Mesothelial cell of epicardium (in vitro differentiated cells): ENCODE measurements around the gene CARD6. TPM values are rescaled to one million over a fixed set of nuclear protein-coding genes. Genes with fewer than 3 reads are reported as not detected.

Experiments used
- DNase-seq, 2 experiments: peaks; one replicate each; pipeline ENCODE4 v3.0.0; 2021; ENCODE audit warnings: low spot score in 2 of 2; ENCODE audit not compliant: unreplicated experiment in 2 of 2
- H3K27ac Mint-ChIP-seq: 2 replicates; pipeline ENCODE4 v1.8.0; 2021; ENCODE audit warnings: mixed read lengths
- H3K27me3 Mint-ChIP-seq: 2 replicates; pipeline ENCODE4 v1.8.0; 2021; ENCODE audit warnings: low read depth, mixed read lengths
- H3K36me3 Mint-ChIP-seq: 2 replicates; pipeline ENCODE4 v1.8.0; 2021; ENCODE audit warnings: mixed read lengths
- H3K4me1 Mint-ChIP-seq: 2 replicates; pipeline ENCODE4 v1.8.0; 2021; ENCODE audit warnings: mixed read lengths
- H3K4me3 Mint-ChIP-seq: 2 replicates; pipeline ENCODE4 v1.8.0; 2021; ENCODE audit warnings: mild to moderate bottlenecking, moderate library complexity, mixed read lengths
- H3K9me3 Mint-ChIP-seq: 2 replicates; pipeline ENCODE4 v1.8.0; 2021; ENCODE audit warnings: mixed read lengths
- CTCF ChIP-seq: fragments of 200-600 bp; sonication (generic); IDR thresholded peaks from one replicate; pipeline ENCODE4 v1.5.0; 2021; ENCODE audit warnings: antibody characterized with exemption; ENCODE audit not compliant: unreplicated experiment
- total RNA-seq: library from RNA; stranded (reverse); gene quantifications from 3 replicates; pipeline ENCODE4 v1.2.1, GENCODE V29; 2021

The CARD6 gene
- total RNA-seq, 1 donor from 2014 or later: 1.5 TPM

- H3K27me3 Mint-ChIP-seq: no peaks in the 10 kb centered on the region
- H3K27ac Mint-ChIP-seq: no peak overlapping the region
- no peak overlapping the region for H3K4me3 Mint-ChIP-seq
- no peaks in the 10 kb centered on the region for H3K9me3 Mint-ChIP-seq
- H3K4me1 Mint-ChIP-seq: peaks cover 11% of the 10 kb centered on the region
- TF ChIP-seq CTCF: no peak
- no peak for DNase-seq
- H3K36me3 Mint-ChIP-seq: no peaks in the 10 kb centered on the region
These were observed 63.8 kb downstream of the CARD6 start for GRCh38 chr5:40904994-40905306.

DNA sequence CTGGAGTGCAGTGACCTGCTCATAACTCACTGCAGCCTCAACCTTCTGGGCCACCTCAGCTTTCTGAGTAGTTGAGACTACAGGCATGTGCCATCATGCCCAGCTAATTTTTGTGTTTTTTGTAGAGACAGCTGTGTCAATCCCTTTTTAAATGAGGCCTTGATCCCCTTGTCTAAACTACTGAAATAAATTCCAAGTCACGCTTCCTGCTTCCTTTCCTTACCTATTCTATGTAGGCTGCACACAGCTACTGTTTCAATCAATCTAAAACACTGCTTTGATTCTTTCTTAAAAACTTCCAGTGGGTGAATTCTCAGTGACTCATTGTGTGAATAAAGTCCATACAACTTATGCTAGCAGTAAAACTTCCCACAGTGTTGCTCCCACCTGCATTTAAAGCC lies 65.2 kb downstream of the CARD6 start:
- Mint-ChIP-seq H3K36me3 (no peaks in the 10 kb centered on the region), H3K27me3 (no peaks in the 10 kb centered on the region), H3K4me1 (peaks cover 11% of the 10 kb centered on the region), H3K4me3 (no peak overlapping the region), H3K9me3 (no peaks in the 10 kb centered on the region), H3K27ac (no peak overlapping the region)
- TF ChIP-seq CTCF: no peak
- DNase-seq: no peak

GRCh38 chr5:40909264-40909663 lies 68.1 kb downstream of the CARD6 start, which contains the start of gene C7:
Gene C7 (plus strand): TSS chr5:40909497. CDS start chr5:40909611, 114 bp downstream.
- Mint-ChIP-seq H3K4me1 (peaks cover 8% of the 10 kb centered on the region), H3K4me3 (peak within 1 kb of the TSS; percentile 42), H3K36me3 (no peaks in the 10 kb centered on the region), H3K27me3 (no peaks in the 10 kb centered on the region), H3K27ac (peak within 1 kb of the TSS; percentile 23), H3K9me3 (no peaks in the 10 kb centered on the region)
- DNase-seq: no peak
- TF ChIP-seq CTCF: no peak

DNA sequence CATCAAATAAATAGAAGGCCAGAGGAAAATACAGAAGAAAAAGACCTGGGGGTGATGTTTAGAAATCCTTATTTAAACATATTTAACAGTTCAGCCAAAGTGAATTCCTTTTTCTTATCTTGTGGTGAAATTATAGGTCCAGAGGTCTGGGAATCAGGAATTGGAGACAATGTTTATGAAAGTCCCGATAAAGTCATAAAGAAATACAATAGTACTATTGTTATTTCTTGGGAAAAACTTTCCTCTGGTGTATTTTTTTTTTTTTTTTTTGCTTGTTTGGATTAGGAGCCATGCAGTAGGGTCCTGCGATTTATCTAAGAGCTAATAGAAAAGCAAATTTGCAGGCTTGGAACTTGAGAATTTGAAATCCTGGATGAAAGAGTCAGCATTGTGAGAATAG lies 68.6 kb downstream of the CARD6 start:
- peak overlapping the region; percentile 42 for H3K4me3 Mint-ChIP-seq
- no peaks in the 10 kb centered on the region for H3K27me3 Mint-ChIP-seq
- H3K27ac Mint-ChIP-seq: no peak overlapping the region
- DNase-seq: no peak
- TF ChIP-seq CTCF: no peak
- no peaks in the 10 kb centered on the region for H3K36me3 Mint-ChIP-seq
- no peaks in the 10 kb centered on the region for H3K9me3 Mint-ChIP-seq
- H3K4me1 Mint-ChIP-seq: peaks cover 8% of the 10 kb centered on the region

Other genes starting within 250 kb of the CARD6 start
- 40.0 to 48.1 TPM (median 42.0 TPM) in 3 replicates for gene PTGER4, start 161.5 kb upstream of the CARD6 start, total RNA-seq
- 20.1 to 22.7 TPM (median 21.1 TPM) in 3 replicates for gene TTC33, start 85.4 kb upstream of the CARD6 start, total RNA-seq
- 56.3 to 60.4 TPM (median 57.7 TPM) in 3 replicates for gene PRKAA1, start 43.0 kb upstream of the CARD6 start, total RNA-seq
- gene RPL37, start 6.1 kb upstream of the CARD6 start, total RNA-seq: 1,420 to 1,502 TPM (median 1,461 TPM) in 3 replicates
- gene C7, start 68.1 kb downstream of the CARD6 start, total RNA-seq: 18.2 to 22.6 TPM (median 20.7 TPM) in 3 replicates
- not detected in 3 replicates for gene MROH2B, start 230.0 kb downstream of the CARD6 start, total RNA-seq